Measurements from ENCODE around the gene POU2F1. TPM values are rescaled to one million over a fixed set of nuclear protein-coding genes. Genes with fewer than 3 reads are reported as not detected.

POU2F1 gene
- total RNA-seq, 8 experiments from 2014 or later, result 11.4 to 29.7 (median 20.2) TPM

DNA sequence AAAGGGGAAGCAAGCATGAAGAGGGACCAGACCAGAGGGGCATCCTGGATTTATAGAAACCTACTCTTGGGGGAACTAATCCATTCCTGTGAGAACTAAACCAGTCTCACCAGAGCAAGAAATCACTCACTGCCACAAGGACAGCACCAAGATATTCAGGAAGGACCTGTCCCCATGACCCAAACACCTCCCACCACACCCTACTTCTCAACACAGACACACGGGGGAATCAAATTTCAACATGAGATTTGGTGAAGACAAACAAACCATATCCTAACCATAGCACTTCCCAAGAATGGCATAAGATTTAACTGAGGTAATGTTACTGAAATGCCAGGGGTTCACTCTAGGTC, 12.1 kb upstream of the POU2F1 start:
- 0 to 89% (median 47%) methylated on average over 1 of the region's 1 CpG; no CpG with 5 or more reads in 6 of the 10 experiments for WGBS, 10 experiments
- ATAC-seq (replicated peaks in 6 of 8), result peak in 1 of 8 experiments; percentile 11
- peaks cover 0 to 4% of the 10 kb centered on the region in 2 donors for H3K4me1 ChIP-seq (replicated peaks in 1 of 2)
- no peak overlapping the region for H3K4me3 ChIP-seq
- no peak overlapping the region for H3K27ac ChIP-seq
- in situ Hi-C loops (cut with MboI; ENCODE audit: low pct_unique_long_range_greater_than_20kb in 2 of 9, low sequenced_read_pairs in 9 of 9, unreplicated experiment in 9 of 9), result loop anchor here in 2 of 9 experiments (25.0 kb wide), 2 partner anchors 121 to 146 kb away; partner anchors contain the start of genes GPA33 (in 1 of the 2) and STYXL2 (in 1 of the 2)

DNA sequence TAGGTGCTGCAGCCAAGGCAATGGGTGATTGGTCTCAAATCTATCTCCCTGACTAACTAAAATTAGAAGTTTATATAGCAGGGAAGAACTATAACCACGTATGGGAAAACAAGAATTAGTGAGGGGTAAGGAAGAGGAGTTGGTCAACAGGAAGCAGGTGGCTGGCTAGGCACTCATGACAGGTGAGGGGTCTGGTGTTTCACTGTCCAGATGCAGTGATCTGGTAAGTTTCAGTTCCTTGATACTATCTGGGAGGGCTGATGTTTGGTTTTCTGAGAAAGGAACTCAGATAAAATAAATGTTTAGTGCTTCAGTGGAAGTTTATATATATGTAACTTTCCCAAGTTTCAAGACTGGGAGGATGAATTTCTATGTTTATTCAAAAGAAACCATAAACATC, 11.6 kb upstream of the POU2F1 start:
- no peak for ATAC-seq (replicated peaks in 6 of 8)
- Histone ChIP-seq H3K4me1 (replicated peaks in 1 of 2) (peaks cover 0 to 4% of the 10 kb centered on the region in 2 donors), H3K4me3 (no peak overlapping the region), H3K27ac (no peak overlapping the region)
- in situ Hi-C loops (cut with MboI; ENCODE audit: low pct_unique_long_range_greater_than_20kb in 2 of 9, low sequenced_read_pairs in 9 of 9, unreplicated experiment in 9 of 9), result loop anchor here in 2 of 9 experiments (25.0 kb wide), 2 partner anchors 122 to 147 kb away; partner anchors contain the start of genes GPA33 (in 1 of the 2) and STYXL2 (in 1 of the 2)
- WGBS, 10 experiments, result 40 to 100% (median 89%) methylated on average over 1 of the region's 1 CpG; no CpG with 5 or more reads in 5 of the 10 experiments

DNA sequence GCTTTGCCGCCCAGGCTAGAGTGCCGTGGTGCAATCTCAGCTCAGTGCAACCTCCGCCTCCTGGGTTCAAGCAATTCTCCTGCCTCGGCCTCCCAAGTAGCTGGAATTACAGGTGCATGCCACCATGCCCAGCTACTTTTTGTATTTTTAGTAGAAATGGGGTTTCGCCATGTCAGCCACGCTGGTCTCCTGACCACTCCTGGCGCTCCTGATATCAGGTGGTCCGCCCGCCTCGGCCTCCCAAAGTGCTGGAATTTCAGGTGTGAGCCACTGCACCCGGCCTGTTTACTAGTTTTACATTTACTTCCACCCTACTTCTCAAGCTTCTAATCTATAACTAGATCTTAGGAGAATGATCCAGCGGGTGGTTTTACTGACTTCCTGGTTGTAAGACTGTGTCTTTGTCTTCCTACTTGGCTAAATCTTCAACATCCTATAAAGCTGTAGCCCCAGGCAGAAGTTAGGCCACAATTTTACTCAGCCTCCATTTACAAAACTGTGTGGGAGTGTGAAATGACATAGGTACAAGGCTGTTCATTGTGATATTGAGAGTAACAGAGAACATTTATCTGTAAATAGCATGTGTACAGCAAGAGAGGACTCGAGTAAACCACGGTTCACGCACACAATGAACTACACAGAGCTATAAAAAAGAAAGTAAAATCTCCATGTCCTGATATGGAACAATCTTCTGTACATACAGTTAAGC, 9.6 kb upstream of the POU2F1 start:
- in situ Hi-C loops (cut with MboI; ENCODE audit: low pct_unique_long_range_greater_than_20kb in 2 of 9, low sequenced_read_pairs in 9 of 9, unreplicated experiment in 9 of 9), result loop anchor here in 3 of 9 experiments (10.0 to 25.0 kb wide), 3 partner anchors 124 to 149 kb away; partner anchors contain the start of genes GPA33 (in 1 of the 3) and STYXL2 (in 1 of the 3)
- 75 to 100% (median 94%) methylated on average over 2 to 15 of the region's 15 CpGs for WGBS, 10 experiments
- Histone ChIP-seq H3K27ac (no peak overlapping the region), H3K4me3 (no peak overlapping the region), H3K4me1 (replicated peaks in 1 of 2) (peaks cover 0 to 4% of the 10 kb centered on the region in 2 donors)
- ATAC-seq (replicated peaks in 6 of 8), result no peak

GRCh38 chr1:167212025-167212424, 8.7 kb upstream of the POU2F1 start:
- no peak for ATAC-seq (replicated peaks in 6 of 8)
- no peak overlapping the region for H3K4me3 ChIP-seq
- H3K4me1 ChIP-seq (replicated peaks in 1 of 2), result peaks cover 0 to 2% of the 10 kb centered on the region in 2 donors
- in situ Hi-C loops (cut with MboI; ENCODE audit: low pct_unique_long_range_greater_than_20kb in 2 of 9, low sequenced_read_pairs in 9 of 9, unreplicated experiment in 9 of 9), result loop anchor here in 3 of 9 experiments (10.0 to 25.0 kb wide), 3 partner anchors 125 to 150 kb away; partner anchors contain the start of genes GPA33 (in 1 of the 3) and STYXL2 (in 1 of the 3)
- H3K27ac ChIP-seq, result no peak overlapping the region

GRCh38 chr1:167216809-167217208, 3.9 kb upstream of the POU2F1 start:
- in situ Hi-C loops (cut with MboI; ENCODE audit: low pct_unique_long_range_greater_than_20kb in 2 of 9, low sequenced_read_pairs in 9 of 9, unreplicated experiment in 9 of 9), result loop anchor here in 3 of 9 experiments (10.0 to 25.0 kb wide), 3 partner anchors 130 to 155 kb away; partner anchors contain the start of genes GPA33 (in 1 of the 3) and STYXL2 (in 1 of the 3)
- no peak overlapping the region for H3K27ac ChIP-seq
- H3K4me1 ChIP-seq (replicated peaks in 1 of 2), result no peaks in the 10 kb centered on the region

GRCh38 chr1:167219194-167219593, 1.5 kb upstream of the POU2F1 start:
- 22 to 48% (median 45%) methylated on average over 4 to 5 of the region's 5 CpGs; no CpG with 5 or more reads in 2 of the 10 experiments for WGBS, 10 experiments
- in situ Hi-C loops (cut with MboI; ENCODE audit: low pct_unique_long_range_greater_than_20kb in 2 of 9, low sequenced_read_pairs in 9 of 9, unreplicated experiment in 9 of 9), result loop anchor here in 3 of 9 experiments (10.0 to 25.0 kb wide), 3 partner anchors 132 to 157 kb away; partner anchors contain the start of genes GPA33 (in 1 of the 3) and STYXL2 (in 1 of the 3)
- ATAC-seq (replicated peaks in 6 of 8), result no peak
- peak overlapping the region; percentile 60 to 71 (median 65) for H3K4me3 ChIP-seq
- no peak overlapping the region for H3K27ac ChIP-seq
- peaks cover 16 to 18% of the 10 kb centered on the region in 2 donors for H3K4me1 ChIP-seq (replicated peaks in 1 of 2)

More at GRCh38 chr1:167216809-167217208, 3.9 kb upstream of the POU2F1 start:
- no peak for ATAC-seq (replicated peaks in 6 of 8)
- no peak overlapping the region for H3K4me3 ChIP-seq

DNA sequence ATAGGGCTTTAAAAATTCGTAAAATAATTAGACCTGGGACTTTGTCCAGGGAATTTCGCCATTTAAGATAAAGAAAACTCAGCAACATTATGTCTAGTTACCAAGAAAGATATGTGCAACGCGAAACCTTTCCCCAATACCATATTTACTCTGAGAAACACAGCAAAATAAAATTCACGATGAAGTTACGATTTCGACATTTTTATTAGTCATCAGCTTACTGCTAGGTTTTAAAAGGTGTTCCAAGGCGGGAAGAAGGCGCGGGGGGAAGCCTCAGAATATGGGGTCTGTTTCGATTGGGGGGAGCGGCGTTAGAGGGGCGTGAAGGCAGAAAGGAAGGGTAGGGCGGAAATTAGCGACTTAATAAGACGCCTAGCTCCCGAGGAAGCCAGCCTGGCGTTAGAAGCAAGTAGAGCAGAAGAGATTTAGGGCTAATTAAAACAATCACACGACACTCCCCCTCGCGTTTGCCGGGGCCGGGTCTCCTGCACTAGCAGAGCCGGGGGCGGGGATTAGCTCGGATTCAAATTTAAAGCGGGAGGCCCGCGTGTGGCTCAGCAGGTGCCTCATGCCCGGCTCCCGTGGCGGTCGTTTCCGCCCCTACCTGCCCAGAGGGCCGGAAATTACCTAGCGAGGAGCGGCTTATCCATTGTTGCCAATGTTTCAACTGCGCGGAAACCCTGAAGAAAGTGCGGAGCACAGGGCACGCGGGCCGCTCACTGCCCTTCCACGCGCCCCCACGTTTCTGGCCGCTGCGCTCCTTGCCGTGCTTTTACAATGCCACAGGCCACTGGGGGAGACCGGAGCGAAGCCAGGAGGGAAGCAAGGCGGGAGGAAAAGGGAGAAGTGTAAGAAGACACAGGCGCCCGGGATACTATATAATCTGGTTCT, 795 bp upstream of the POU2F1 start:
- WGBS, 10 experiments, result 0 to 5% (median 2%) methylated on average over 4 to 34 of the region's 55 CpGs
- ATAC-seq (replicated peaks in 6 of 8), result peak; percentile 19 to 54 (median 50)

DNA sequence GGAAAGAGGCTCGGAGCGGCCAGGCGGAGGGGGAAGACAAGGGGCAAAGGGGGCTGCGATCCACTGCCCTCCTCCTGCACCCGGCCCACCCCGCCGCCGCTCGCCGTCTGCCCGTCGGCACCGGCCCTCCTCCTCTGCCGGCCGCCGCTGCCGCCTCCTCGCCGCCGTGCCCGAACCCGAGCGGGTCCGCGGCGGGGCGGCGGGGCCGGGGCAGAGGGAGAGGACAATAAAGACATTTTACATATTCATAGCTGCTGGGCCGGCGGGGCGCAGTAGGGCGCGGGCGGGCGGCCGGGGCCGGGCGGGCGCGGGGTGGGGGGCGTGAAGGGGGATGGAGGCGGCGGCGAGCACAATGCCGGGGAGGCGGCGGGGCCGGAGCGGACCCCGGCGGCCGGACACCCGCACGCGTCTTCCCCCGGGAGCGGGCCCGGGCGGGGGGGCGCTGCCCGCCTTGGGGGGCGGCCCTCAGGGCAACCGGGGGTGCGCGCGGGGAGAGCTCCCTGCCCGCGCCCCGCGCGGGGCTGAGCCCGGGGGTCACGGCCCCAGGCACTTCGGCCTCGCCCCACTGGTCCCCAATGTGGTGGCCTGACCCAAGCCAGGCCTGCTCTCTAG, 546 bp downstream of the POU2F1 start:
- 0% methylated on average over 9 of the region's 76 CpGs; no CpG with 5 or more reads in 9 of the 10 experiments for WGBS, 10 experiments
- peaks cover 16 to 36% of the 10 kb centered on the region in 2 donors for H3K4me1 ChIP-seq (replicated peaks in 1 of 2)
- ATAC-seq (replicated peaks in 6 of 8), result peak; percentile 25 to 55 (median 43)
- H3K27ac ChIP-seq, result peak overlapping the region; percentile 96 to 97
- in situ Hi-C loops (cut with MboI; ENCODE audit: low pct_unique_long_range_greater_than_20kb in 2 of 9, low sequenced_read_pairs in 9 of 9, unreplicated experiment in 9 of 9), result loop anchor here in 2 of 9 experiments (25.0 kb wide), 2 partner anchors 134 to 159 kb away; partner anchors contain the start of genes GPA33 (in 1 of the 2) and STYXL2 (in 1 of the 2)
- peak overlapping the region; percentile 67 to 75 (median 68) for H3K4me3 ChIP-seq

More for the DNA sequence above, 795 bp upstream of the POU2F1 start:
- Histone ChIP-seq H3K4me3 (peak overlapping the region; percentile 60 to 71 (median 65)), H3K27ac (peak overlapping the region; percentile 18 to 35), H3K4me1 (replicated peaks in 1 of 2) (peaks cover 16 to 25% of the 10 kb centered on the region in 2 donors)
- in situ Hi-C loops (cut with MboI; ENCODE audit: low pct_unique_long_range_greater_than_20kb in 2 of 9, low sequenced_read_pairs in 9 of 9, unreplicated experiment in 9 of 9), result loop anchor here in 3 of 9 experiments (10.0 to 25.0 kb wide), 3 partner anchors 133 to 158 kb away; partner anchors contain the start of genes GPA33 (in 1 of the 3) and STYXL2 (in 1 of the 3)

GRCh38 chr1:167221738-167222610, 1.3 kb downstream of the POU2F1 start:
- in situ Hi-C loops (cut with MboI; ENCODE audit: low pct_unique_long_range_greater_than_20kb in 2 of 9, low sequenced_read_pairs in 9 of 9, unreplicated experiment in 9 of 9), result loop anchor here in 2 of 9 experiments (25.0 kb wide), 2 partner anchors 135 to 160 kb away; partner anchors contain the start of genes GPA33 (in 1 of the 2) and STYXL2 (in 1 of the 2)
- peaks cover 16 to 39% of the 10 kb centered on the region in 2 donors for H3K4me1 ChIP-seq (replicated peaks in 1 of 2)
- WGBS, 10 experiments, result 0 to 3% (median 0%) methylated on average over 2 to 26 of the region's 54 CpGs
- ATAC-seq (replicated peaks in 6 of 8), result peak; percentile 40 to 53 (median 46)
- H3K4me3 ChIP-seq, result peak overlapping the region; percentile 67 to 75 (median 68)
- peak overlapping the region; percentile 96 to 97 for H3K27ac ChIP-seq

GRCh38 chr1:167223144-167224103, 2.7 kb downstream of the POU2F1 start:
- Histone ChIP-seq H3K4me3 (peak overlapping the region in 4 of 5 donors; percentile 1 to 68 (median 34)), H3K27ac (peak overlapping the region; percentile 36 to 97), H3K4me1 (replicated peaks in 1 of 2) (peaks cover 16 to 39% of the 10 kb centered on the region in 2 donors)
- peak in 1 of 8 experiments; percentile 3 for ATAC-seq (replicated peaks in 6 of 8)
- in situ Hi-C loops (cut with MboI; ENCODE audit: low pct_unique_long_range_greater_than_20kb in 2 of 9, low sequenced_read_pairs in 9 of 9, unreplicated experiment in 9 of 9), result loop anchor here in 2 of 9 experiments (25.0 kb wide), 2 partner anchors 136 to 161 kb away; partner anchors contain the start of genes GPA33 (in 1 of the 2) and STYXL2 (in 1 of the 2)
- WGBS, 10 experiments, result 41 to 83% (median 59%) methylated on average over 2 to 10 of the region's 10 CpGs

All from motor neuron (in vitro differentiated cells).